GM20000 (cell line): Measurements from ENCODE around the gene REPS2.

Source experiments
- DNase-seq: peaks from one replicate; pipeline ENCODE4 v3.0.0; 2012; ENCODE audit warnings: low spot score
- TF ChIP-seq, protein P1 (sequence below): IDR thresholded peaks from 2 replicates; pipeline ENCODE4 v1.5.1; 2012; ENCODE audit warnings: mild to moderate bottlenecking, control low read depth; ENCODE audit errors: extremely low read depth, missing control alignments

REPS2 gene

DNA sequence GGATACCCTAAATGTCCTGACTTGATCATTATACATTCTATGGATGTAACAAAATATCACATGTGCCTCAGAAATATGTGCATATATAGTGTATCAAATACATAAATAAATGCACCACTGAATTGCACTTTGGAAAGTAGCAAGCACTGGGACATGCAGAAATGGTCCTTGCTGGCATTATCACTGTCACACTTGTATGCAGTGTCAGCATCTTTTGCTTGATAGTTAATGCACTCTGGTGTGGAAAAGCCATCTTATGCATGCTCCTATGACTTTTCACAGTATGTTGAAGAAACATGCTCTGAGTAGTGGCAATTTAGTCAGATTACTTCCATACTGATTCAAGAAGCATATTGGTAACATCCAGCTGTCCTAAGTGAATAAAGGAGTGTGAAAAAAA, 27.5 kb upstream of the REPS2 start:
- TF ChIP-seq, protein P1, sequence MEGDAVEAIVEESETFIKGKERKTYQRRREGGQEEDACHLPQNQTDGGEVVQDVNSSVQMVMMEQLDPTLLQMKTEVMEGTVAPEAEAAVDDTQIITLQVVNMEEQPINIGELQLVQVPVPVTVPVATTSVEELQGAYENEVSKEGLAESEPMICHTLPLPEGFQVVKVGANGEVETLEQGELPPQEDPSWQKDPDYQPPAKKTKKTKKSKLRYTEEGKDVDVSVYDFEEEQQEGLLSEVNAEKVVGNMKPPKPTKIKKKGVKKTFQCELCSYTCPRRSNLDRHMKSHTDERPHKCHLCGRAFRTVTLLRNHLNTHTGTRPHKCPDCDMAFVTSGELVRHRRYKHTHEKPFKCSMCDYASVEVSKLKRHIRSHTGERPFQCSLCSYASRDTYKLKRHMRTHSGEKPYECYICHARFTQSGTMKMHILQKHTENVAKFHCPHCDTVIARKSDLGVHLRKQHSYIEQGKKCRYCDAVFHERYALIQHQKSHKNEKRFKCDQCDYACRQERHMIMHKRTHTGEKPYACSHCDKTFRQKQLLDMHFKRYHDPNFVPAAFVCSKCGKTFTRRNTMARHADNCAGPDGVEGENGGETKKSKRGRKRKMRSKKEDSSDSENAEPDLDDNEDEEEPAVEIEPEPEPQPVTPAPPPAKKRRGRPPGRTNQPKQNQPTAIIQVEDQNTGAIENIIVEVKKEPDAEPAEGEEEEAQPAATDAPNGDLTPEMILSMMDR = no peak
- DNase-seq = no peak

DNA sequence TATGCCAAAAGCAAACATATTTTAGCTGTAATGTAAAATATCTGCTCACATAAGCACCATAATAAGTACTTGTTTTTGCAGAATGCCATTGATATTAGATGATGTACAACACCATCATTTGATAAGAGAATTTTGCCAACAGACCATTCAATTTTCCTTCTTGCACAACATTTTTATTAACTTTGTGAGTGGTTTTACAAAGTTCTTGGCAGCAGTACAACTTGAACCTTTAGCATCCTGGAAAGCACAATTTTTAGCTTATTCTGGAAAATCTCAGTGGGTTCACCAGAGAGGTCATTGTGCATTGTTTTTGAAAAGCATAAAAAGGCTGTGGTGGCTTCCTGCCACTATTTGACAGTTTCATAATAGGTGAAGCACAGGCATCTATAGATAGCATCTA, 26.4 kb upstream of the REPS2 start:
- TF ChIP-seq, protein P1 = no peak

DNA sequence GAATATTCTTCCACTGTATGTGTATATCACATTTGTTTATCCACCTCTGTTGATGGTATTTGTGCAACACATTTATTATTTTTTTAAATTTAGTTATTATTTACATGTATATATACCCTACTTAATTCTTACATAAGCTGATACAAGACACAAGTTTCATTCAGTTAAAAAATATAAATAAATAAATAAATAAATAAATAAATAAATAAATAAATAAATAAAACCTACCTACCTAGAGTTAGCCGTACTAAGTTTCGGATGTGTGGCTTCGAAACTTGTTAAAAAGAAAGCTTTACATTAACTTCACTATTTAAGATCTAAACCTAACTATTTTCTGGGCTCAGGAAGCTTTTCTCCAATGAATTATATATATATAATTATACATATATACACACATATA, 23.3 kb upstream of the REPS2 start:
- TF ChIP-seq, protein P1 = no peak
- DNase-seq = no peak

More for the DNA sequence above, 26.4 kb upstream of the REPS2 start:
- DNase-seq = no peak

DNA sequence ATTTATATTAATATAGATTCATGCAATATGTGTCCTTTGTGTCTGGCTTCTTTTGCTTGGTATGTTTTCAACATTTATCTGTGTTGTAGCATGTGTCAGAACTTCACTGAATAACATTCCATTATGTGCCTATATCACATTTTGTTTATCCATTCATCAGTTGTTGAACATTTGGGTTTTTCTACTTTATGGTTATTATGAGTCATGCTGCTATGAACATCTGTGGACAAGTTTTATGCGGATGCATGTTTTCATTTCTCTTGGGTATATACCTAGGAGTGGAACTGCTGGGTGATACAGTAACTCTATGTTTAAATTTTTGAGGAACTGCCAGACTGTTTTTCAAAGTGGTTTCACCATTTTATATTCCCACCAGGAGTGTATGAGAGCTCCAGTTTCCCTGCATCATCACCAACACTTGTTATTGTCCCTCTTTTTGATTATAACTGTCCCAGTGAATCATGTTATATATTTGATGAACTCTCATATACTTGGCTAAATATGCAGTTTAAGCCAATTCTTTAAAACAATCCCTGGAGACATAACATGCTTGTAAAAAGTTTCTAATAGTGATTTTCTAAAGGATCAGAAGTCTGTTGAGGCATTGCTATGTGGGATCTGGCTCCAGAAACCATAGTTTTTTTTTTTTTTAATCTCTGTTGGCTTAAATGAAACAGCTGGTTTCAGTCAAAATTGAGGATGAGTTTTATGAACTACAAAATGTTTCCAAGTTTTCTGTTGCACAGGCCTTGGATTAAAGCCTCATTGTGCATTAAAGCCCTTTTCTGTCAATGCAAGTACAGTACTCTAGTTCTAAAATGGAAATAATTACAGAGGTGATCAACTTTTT, 21.6 kb upstream of the REPS2 start:
- no peak for DNase-seq
- TF ChIP-seq, protein P1 = no peak

DNA sequence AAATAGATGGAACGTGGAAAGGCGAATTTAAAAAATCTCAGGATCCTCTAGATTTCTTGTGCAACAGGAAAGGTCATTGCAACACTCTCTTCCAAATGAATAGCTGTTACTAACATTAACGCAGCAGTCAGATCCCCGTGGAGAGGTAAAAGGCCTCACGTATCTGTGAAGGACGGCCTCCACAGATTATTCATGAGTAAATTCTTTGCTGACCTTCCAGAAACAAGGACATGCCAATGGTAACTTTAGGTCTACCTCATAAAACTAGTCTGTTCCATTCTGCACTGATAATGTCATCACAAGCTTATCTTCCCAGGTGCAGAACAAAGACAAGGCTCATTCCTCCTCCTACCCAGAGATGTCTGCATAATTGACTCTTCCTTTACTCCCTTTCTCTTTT, 16.1 kb upstream of the REPS2 start:
- TF ChIP-seq, protein P1 = no peak
- no peak for DNase-seq

GRCh38 chrX:16931371-16931770, 15.1 kb upstream of the REPS2 start:
- DNase-seq = no peak
- TF ChIP-seq, protein P1 = no peak

DNA sequence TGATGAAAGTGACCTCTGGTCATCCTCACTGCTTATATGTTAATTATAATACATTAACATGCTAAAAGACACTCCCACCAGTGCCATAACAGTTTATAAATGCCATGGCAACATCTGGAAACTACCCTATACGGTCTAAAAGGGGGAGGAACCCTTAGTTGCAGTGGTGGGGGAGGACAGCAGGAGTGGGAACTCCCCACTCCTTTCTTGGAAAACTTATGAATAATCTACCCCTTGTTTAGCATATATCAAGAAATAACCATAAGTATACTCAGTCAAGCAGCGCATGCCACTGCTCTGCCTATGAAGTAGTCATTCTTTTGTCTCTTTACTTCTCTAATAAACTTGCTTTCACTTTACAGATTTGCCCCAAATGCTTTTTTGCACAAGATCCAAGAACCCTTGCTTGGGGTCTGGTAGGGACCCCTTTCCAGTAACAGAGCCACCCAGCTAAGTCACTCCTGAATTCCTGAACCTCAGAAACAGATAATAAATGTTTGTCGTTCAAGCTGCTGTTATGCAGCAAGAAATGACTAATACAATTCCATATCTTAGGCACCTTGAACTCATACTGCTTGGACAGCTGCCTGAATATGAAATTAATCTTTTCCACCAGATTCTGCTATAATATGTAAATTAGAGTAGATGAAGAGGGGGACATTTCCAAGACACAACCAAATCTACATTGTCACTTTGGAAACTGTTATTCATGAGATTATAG, 14.4 kb upstream of the REPS2 start:
- TF ChIP-seq, protein P1 = no peak
- DNase-seq = no peak
